ENCODE results near the gene CACNA1C.

CACNA1C gene

GRCh38 chr12:2528001-2528400 is 475.2 kb downstream of the CACNA1C start:
- no peaks in the 10 kb centered on the region for H3K4me1 Mint-ChIP-seq
- DNase-seq (no peak), ATAC-seq (no peak)
- no peak overlapping the region for H3K27ac Mint-ChIP-seq
- no peaks in the 10 kb centered on the region for H3K9me3 Mint-ChIP-seq
- H3K27me3 Mint-ChIP-seq: no peaks in the 10 kb centered on the region
- no peak overlapping the region for H3K4me3 Mint-ChIP-seq

GRCh38 chr12:2529807-2530206 is 477.0 kb downstream of the CACNA1C start:
- Mint-ChIP-seq H3K4me3 (no peak overlapping the region), H3K27ac (no peak overlapping the region), H3K27me3 (no peaks in the 10 kb centered on the region), H3K4me1 (no peaks in the 10 kb centered on the region), H3K9me3 (no peaks in the 10 kb centered on the region)
- DNase-seq (no peak), ATAC-seq (no peak)

- Mint-ChIP-seq H3K4me3 (no peak overlapping the region), H3K27me3 (no peaks in the 10 kb centered on the region), H3K27ac (no peak overlapping the region), H3K4me1 (no peaks in the 10 kb centered on the region), H3K9me3 (no peaks in the 10 kb centered on the region)
- no peak for DNase-seq
- ATAC-seq: no peak
Observed at GRCh38 chr12:2531371-2531770, 478.6 kb downstream of the CACNA1C start.

DNA sequence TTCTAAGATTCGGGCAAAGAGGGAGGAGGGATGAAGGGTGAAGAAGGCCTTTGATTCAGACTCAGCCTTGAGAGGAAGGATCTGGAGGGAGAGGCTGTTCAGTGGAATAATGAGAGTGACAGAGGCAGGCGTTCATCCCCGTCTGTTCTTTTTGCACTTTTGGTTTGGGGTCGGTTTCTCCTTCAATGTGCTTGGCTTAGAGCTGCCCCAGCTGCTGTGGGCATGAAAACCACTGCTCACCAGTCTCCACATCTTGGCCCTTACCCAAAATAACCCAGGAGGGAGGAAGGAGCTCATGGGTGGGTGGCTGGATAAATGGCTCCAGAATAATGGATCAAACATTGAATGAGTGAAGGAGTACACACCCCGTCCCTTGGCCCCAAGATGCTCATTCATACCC is 480.2 kb downstream of the CACNA1C start:
- H3K27ac Mint-ChIP-seq: no peak overlapping the region

GRCh38 chr12:2535583-2536204 is 482.9 kb downstream of the CACNA1C start:
- Mint-ChIP-seq H3K9me3 (no peaks in the 10 kb centered on the region), H3K4me1 (no peaks in the 10 kb centered on the region), H3K27me3 (no peaks in the 10 kb centered on the region), H3K27ac (peak overlapping the region in 1 of 2 donors; percentile 6), H3K4me3 (no peak overlapping the region)
- no peak for ATAC-seq
- no peak for DNase-seq

More for the DNA sequence above, 480.2 kb downstream of the CACNA1C start:
- no peaks in the 10 kb centered on the region for H3K4me1 Mint-ChIP-seq
- H3K9me3 Mint-ChIP-seq: no peaks in the 10 kb centered on the region
- H3K4me3 Mint-ChIP-seq: no peak overlapping the region
- DNase-seq: no peak
- ATAC-seq: no peak
- H3K27me3 Mint-ChIP-seq: no peaks in the 10 kb centered on the region

GRCh38 chr12:2536724-2537123 is 483.9 kb downstream of the CACNA1C start:
- H3K4me3 Mint-ChIP-seq: no peak overlapping the region
- DNase-seq (no peak), ATAC-seq (no peak)
- H3K27ac Mint-ChIP-seq: no peak overlapping the region
- H3K27me3 Mint-ChIP-seq: no peaks in the 10 kb centered on the region
- H3K4me1 Mint-ChIP-seq: no peaks in the 10 kb centered on the region
- no peaks in the 10 kb centered on the region for H3K9me3 Mint-ChIP-seq

DNA sequence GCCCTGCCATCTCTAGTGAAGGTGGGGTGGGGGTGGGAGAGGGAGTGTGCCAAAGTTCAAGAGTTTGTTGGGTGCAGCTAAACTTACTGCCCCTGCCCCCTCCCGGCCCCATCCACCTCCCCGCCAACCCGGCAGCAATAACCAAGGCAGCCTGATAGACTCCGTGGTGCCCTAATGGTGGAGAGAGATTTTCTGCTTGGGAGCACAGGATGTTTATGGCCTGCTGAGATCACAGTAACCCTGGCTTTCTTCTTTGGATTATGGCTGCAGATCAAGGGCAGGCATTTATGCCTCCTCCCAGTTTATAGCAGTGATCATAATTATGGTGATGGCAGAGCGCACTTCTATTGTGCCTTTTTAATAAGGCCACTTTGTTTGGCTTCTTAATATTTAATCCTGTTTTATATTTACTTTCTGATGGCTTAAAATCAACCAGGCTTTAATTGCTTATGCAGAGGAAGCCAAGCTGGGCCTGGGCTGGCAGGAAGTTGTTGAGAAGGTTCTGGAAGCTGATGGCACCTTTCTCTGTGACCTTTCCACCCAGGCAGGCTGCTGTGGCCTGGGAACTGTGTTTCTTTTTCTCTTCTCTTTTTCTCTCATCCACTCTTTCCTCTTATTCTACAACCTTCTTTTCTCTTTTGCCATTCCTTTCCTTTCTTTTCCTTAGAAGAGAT is 485.2 kb downstream of the CACNA1C start:
- H3K27me3 Mint-ChIP-seq: no peaks in the 10 kb centered on the region
- H3K4me1 Mint-ChIP-seq: no peaks in the 10 kb centered on the region
- no peak overlapping the region for H3K27ac Mint-ChIP-seq

GRCh38 chr12:2539938-2540337 is 487.2 kb downstream of the CACNA1C start:
- H3K27me3 Mint-ChIP-seq: no peaks in the 10 kb centered on the region
- H3K9me3 Mint-ChIP-seq: no peaks in the 10 kb centered on the region
- H3K4me1 Mint-ChIP-seq: no peaks in the 10 kb centered on the region
- ATAC-seq: no peak
- no peak overlapping the region for H3K4me3 Mint-ChIP-seq
- DNase-seq: no peak
- H3K27ac Mint-ChIP-seq: no peak overlapping the region

More for the DNA sequence above, 485.2 kb downstream of the CACNA1C start:
- no peak for DNase-seq
- no peak for ATAC-seq
- Mint-ChIP-seq H3K9me3 (no peaks in the 10 kb centered on the region), H3K4me3 (no peak overlapping the region)

DNA sequence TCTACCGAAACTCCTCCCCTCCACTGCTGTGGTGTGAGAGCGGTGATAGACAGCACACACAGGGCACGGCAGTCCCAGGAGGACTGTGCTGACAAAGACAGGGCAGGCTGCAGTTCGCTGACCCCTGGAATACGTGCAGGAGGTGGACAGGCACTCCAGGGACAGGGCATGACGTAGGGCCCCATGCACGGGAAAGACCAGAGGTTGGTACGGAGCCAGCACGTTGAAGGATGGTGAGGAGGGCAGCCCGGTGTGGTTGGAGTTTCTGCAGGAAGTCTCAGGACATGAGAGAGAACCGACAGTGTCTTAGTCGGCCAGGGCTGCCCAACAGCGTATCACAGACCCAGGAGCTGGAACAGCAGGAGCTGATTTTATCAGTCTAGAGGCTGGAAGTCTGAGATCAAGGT is 487.8 kb downstream of the CACNA1C start:
- DNase-seq (no peak), ATAC-seq (no peak)
- no peaks in the 10 kb centered on the region for H3K27me3 Mint-ChIP-seq
- no peak overlapping the region for H3K27ac Mint-ChIP-seq
- H3K9me3 Mint-ChIP-seq: no peaks in the 10 kb centered on the region
- H3K4me3 Mint-ChIP-seq: no peak overlapping the region
- no peaks in the 10 kb centered on the region for H3K4me1 Mint-ChIP-seq

- no peak overlapping the region for H3K4me3 Mint-ChIP-seq
- no peaks in the 10 kb centered on the region for H3K4me1 Mint-ChIP-seq
- DNase-seq (no peak), ATAC-seq (no peak)
- no peaks in the 10 kb centered on the region for H3K9me3 Mint-ChIP-seq
- H3K27me3 Mint-ChIP-seq: no peaks in the 10 kb centered on the region
- no peak overlapping the region for H3K27ac Mint-ChIP-seq
Observed at GRCh38 chr12:2541631-2542204, 488.9 kb downstream of the CACNA1C start.

GRCh38 chr12:2543801-2544200 is 491.0 kb downstream of the CACNA1C start:
- Mint-ChIP-seq H3K27ac (peak overlapping the region in 1 of 2 donors; percentile 29), H3K4me1 (no peaks in the 10 kb centered on the region), H3K27me3 (peaks cover 8% of the 10 kb centered on the region), H3K9me3 (no peaks in the 10 kb centered on the region), H3K4me3 (no peak overlapping the region)
- no peak for DNase-seq
- ATAC-seq: peak; percentile 65

DNA sequence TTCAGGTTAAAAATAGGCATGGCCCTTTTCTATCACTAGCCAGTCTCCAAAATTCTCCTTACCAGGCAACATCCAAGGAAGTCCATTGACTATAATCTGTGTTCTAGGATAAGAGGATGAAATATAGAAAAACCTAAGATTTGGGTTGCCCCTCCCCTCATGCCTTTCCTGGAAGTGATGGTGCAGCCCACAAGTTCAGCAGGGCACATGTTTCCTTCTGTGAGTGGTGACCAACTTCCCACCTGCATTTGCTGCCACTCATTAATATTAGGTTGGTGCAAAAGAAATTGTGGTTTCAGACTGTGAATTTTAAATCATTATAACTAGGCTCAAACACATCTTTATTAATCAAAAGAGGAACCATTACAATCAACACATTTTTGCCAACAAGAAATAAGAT is 491.4 kb downstream of the CACNA1C start:
- peaks cover 8% of the 10 kb centered on the region for H3K27me3 Mint-ChIP-seq
- peak overlapping the region in 1 of 2 donors; percentile 33 for H3K27ac Mint-ChIP-seq
- H3K4me3 Mint-ChIP-seq: no peak overlapping the region
- H3K9me3 Mint-ChIP-seq: no peaks in the 10 kb centered on the region
- ATAC-seq: no peak
- no peaks in the 10 kb centered on the region for H3K4me1 Mint-ChIP-seq
- DNase-seq: no peak

GRCh38 chr12:2547273-2548044 is 494.7 kb downstream of the CACNA1C start:
- ATAC-seq (no peak), DNase-seq (no peak)
- Mint-ChIP-seq H3K4me3 (no peak overlapping the region), H3K27me3 (peaks cover 8% of the 10 kb centered on the region), H3K4me1 (no peaks in the 10 kb centered on the region), H3K9me3 (no peaks in the 10 kb centered on the region), H3K27ac (peak overlapping the region in 1 of 2 donors; percentile 15)

GRCh38 chr12:2548081-2548480 is 495.3 kb downstream of the CACNA1C start:
- no peak for ATAC-seq

DNA sequence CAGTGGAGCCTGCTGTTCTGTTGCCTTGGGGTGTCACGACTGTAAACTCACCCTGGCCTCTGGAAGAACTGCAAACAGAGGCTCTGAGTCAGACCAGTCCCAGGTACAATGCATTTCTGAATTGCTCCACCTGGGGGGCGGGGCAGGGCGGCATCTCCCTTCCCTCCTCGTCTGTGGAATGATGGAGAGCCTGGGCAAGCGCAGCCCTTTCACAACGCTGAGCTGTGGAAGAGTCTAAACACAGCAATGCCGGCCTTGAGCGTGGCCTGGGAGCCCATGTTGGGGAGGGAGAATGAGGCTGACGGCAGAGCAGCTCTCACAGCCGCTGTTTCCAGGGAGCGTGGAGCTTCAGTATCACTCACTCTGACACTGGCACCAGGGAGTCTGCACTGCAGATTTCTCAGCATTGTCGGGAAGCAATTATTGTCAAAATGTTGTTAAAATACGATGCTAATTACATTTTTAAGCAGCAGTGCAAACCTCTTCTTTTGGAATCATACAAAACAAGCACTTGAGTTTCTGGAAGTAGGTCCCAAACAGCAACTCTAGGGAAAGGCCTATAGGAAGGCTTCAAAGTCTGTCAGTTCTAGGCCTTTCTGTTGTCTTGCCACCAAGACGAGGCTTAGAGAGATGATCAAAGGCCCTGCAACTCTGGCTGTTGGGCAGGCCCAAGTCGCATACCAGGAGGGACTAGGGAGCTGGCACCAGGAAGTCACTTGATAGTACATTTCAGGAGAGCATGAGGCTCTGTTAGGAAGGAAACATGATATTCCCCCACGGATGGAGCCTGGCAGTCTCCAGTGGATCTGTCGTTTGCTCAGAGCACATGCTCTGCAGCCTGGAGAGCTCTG is 498.0 kb downstream of the CACNA1C start:
- no peak for DNase-seq
- H3K4me1 Mint-ChIP-seq: no peaks in the 10 kb centered on the region
- ATAC-seq: no peak
- no peaks in the 10 kb centered on the region for H3K9me3 Mint-ChIP-seq
- peaks cover 8% of the 10 kb centered on the region for H3K27me3 Mint-ChIP-seq
- no peak overlapping the region for H3K4me3 Mint-ChIP-seq
- no peak overlapping the region for H3K27ac Mint-ChIP-seq

More at GRCh38 chr12:2548081-2548480, 495.3 kb downstream of the CACNA1C start:
- no peak for DNase-seq
- Mint-ChIP-seq H3K4me3 (no peak overlapping the region), H3K27me3 (peaks cover 8% of the 10 kb centered on the region), H3K9me3 (no peaks in the 10 kb centered on the region), H3K4me1 (no peaks in the 10 kb centered on the region), H3K27ac (no peak overlapping the region)
